Retina (tissue), 1 donor: Measurements from ENCODE around the gene ZDHHC17.
A peak's percentile ranks its signal among the peaks of the same experiment; 100 is the strongest.
"Not testable (repeated sequence)": the region's sequence is repeated elsewhere in the genome, so short reads cannot be mapped to it uniquely, and the experiment has no call there.

Experiments used
- DNase-seq: peaks from one replicate; pipeline ENCODE4 v3.0.0-alpha.2; 2016

The ZDHHC17 gene, protein sequence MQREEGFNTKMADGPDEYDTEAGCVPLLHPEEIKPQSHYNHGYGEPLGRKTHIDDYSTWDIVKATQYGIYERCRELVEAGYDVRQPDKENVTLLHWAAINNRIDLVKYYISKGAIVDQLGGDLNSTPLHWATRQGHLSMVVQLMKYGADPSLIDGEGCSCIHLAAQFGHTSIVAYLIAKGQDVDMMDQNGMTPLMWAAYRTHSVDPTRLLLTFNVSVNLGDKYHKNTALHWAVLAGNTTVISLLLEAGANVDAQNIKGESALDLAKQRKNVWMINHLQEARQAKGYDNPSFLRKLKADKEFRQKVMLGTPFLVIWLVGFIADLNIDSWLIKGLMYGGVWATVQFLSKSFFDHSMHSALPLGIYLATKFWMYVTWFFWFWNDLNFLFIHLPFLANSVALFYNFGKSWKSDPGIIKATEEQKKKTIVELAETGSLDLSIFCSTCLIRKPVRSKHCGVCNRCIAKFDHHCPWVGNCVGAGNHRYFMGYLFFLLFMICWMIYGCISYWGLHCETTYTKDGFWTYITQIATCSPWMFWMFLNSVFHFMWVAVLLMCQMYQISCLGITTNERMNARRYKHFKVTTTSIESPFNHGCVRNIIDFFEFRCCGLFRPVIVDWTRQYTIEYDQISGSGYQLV

DNA sequence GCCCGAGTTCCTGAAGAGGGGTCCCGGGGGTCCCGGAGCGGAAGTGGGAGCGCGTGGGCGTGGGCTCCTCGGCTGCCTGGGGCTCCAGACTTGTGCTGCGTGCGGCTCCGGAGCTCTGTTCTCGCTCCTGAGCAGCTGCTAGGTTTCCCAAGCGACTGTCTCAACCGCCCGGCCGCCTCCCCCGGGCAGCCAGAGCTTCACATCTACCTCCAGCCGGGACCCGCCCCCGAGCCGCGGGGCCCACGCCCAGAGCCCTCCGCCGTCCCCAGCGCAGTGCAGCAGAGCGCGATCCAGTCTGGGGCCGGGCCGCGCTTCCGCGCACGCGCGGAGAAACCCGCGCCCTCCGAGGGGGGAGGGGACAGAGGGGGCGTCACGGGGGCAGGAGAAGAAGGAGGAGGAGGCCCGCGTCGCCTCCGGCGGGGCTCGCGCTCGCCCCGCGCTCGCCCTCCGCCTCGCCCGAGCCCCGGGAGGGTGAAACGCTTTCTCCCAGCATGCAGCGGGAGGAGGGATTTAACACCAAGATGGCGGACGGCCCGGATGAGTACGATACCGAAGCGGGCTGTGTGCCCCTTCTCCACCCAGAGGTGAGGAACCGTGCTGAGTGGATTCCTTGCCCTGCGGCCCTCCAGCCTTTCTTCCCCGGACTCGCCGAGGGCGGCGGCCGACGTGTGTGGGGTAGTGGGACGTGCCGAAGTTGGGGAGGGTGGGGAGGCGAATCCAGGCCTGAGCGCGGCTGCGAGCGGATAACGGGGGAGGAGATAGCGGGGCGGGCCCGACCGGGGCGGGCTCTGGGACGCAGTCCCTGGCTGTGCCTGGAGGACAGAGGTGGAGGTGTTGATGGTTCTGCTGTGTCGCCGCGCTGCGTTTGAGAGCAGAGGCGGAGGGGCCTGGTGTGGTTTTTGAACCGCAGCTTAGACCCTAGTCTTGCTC, at the start of gene ZDHHC17:
Gene ZDHHC17 (plus strand): TSS at position 370 of the 930 bp plus-strand sequence. CDS start 122 bp downstream, at position 492.
- DNase-seq, result peak; percentile 95

DNA sequence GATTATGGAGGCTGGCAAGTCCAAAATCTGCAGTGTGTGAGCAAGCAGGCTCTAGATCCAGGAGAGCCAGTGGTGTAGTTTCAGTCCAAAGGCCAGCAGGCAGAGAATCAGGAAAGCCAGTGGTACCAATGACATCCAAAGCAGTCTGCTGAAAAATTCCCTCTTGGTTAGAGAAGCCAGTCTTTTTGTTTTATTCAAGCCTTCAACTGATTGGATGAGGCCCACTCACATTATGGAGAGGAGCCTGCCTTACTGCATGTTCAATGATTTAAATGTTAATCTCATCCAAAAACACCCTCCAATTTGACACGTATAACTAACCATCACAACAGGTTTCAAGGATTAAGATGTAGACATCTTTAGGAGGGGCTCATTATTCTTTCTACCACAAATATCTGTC, 49.5 kb upstream of the ZDHHC17 start:
- no peak for DNase-seq

DNA sequence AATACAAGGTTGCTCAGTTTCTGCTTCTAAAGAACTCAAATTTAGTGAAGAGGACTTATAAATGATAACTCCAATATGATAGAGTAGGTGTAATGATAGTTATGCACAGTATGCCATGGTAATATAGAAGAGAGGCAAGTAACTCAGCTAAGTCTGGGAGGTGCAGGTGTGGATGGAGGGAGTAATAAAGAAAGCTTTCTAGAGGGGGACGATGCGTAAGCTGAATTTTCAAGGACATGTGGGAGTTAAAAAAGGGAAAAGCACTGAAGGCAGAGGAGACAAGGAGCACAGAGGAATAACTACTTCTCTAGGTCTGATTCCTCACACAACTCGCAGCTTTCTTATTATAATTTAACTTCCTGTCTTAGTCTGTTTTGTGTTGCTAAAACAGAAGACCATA, 49.1 kb upstream of the ZDHHC17 start:
- no peak for DNase-seq

DNA sequence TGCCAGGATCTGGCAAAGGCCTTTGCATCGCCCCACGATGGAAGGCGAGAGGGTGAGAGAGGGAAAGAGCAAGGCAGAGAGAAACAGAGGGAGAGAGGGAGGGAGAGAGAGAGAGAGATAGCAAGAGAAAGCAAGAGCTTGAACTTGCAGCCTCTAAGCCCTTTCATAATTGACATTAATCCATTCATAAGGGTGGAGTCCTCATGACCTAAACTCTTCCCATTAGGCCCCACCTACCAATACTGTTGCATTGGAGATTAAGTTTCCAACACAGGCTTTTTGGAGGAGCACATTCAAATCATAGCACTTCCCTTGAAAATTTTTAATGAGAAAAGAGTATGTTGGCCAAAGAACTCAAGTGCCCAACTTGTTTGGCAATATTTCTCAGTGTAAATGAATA, 48.6 kb upstream of the ZDHHC17 start:
- no peak for DNase-seq

DNA sequence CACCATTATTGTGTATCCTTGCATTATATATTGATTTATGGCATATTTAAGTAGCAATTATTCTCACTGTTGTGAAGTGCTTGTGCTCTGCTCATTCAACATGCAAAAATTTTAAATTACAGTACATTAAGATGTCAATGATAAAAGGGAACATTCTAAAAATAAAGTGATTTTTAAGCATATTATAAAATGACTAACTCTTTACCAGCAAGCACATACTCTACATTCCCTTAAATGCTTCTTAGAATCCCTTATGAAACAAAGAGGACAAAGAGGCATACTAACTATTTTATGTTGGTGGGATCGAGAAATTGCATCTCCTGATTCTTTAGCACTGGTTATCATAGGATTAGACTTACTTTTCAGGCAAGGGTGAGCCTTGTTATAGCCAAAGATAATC, 46.6 kb upstream of the ZDHHC17 start:
- DNase-seq, result no peak

DNA sequence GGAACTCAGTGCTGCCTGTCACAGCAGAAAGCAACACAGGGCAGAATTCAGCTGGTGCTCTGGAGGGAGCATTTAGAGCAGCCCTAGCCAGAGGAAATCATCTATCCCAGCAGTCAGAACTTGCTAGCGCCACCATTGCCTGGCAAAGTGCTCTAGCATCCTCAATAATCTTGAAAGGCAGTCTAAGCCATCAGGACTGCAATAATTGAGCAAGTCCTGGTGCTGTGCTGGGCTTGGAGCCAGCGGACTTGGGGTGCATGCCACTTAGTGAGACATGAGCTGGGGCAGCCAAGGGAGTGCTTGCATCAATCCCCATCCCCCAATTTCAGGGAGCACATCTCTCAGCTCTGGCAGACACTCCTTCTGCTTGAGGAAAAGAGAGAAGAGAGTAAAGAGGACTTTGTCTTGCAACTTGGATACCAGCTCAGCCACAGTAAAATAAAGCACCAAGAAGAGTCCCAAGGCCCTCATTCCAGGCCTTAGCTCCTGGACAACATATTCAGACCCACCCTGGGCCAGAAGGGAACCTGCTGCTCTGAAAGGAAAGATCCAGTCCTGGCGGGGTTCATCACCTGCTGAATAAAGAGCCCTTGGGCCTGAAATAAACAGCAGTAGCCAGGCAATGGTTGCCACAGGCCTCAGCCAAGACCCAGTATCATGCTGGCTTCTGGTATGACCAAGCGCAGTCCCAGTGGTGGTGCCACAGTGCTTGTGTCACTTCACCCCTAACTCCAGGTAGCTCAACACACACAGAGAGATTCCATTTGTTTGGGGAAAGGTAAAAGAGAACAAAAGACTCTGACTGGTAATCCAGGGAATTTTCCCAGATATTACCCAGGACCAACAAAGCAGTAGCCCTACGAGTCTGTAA, 44.5 kb upstream of the ZDHHC17 start:
- no peak for DNase-seq

DNA sequence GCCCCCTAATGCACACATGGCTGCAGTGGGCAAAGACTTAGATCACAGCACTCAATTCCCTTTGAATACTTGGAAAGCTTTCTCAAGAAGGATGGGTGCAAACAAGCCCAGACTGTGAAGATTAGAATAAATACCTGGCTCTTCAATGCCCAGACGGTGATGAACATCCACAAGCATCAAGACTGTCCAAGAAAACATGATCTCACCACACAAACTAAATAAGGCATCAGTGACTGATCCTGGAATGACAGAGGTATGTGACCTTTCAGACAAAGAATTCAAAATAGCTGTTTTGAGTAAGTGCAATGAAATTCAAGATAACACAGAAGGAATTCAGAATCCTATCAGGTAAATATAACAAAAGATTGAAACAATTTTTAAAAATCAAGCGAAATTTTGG, 43.8 kb upstream of the ZDHHC17 start:
- DNase-seq, result no peak

DNA sequence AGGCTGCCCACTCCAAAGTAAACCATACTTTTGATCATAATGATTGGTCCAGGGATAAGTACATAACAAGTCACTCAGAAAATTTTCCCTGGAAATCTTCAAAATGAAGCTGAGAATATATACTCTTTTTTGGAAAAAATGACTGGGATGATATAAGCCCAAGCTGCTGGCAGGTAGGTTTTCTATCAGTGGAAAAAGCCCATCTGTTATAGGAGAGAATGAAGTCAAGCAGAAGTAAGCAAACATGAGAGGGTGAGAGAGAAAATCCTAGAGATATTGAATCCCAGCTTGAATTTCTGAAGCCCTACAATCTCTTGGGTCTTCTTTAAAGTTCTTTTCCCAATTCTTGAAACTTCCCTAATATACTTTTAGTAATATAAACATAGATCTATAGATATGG, 37.3 kb upstream of the ZDHHC17 start:
- no peak for DNase-seq

DNA sequence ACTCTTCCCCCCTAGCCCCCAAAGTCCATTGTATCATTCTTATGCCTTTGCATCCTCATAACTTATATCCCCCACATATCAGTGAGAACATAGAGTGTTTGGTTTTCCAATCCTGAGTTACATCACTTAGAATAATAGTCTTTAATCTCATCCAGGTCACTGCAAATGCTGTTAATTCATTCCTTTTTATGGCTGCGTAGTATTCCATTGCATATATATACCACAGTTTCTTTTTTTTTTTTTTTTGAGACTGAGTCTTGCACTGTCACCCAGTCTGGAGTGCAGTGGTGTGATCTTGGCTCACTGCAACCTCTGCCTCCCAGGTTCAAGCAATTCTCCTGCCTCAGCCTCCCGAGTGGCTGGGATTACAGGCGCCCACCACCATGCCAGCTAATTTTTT, 31.7 kb upstream of the ZDHHC17 start:
- not testable (repeated sequence) for DNase-seq

DNA sequence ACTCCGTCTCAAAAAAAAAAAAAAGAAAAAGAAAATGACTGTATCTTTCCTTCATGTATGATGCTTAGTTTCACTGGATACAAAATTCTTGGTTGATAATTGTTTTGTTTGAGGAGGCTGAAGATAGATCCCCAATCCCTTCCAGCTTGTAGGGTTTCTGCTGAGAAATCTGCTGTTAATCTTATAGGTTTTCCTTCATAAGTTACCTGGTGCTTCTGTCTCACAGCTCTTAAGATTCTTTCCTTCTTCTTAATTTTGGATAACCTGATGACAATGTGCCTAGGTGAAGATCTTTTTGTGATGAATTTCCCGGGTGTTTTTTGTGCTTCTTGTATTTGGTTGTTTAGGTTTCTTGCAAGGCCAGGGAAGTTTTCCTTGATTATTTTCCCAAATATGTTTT, 26.2 kb upstream of the ZDHHC17 start:
- DNase-seq, result not testable (repeated sequence)

DNA sequence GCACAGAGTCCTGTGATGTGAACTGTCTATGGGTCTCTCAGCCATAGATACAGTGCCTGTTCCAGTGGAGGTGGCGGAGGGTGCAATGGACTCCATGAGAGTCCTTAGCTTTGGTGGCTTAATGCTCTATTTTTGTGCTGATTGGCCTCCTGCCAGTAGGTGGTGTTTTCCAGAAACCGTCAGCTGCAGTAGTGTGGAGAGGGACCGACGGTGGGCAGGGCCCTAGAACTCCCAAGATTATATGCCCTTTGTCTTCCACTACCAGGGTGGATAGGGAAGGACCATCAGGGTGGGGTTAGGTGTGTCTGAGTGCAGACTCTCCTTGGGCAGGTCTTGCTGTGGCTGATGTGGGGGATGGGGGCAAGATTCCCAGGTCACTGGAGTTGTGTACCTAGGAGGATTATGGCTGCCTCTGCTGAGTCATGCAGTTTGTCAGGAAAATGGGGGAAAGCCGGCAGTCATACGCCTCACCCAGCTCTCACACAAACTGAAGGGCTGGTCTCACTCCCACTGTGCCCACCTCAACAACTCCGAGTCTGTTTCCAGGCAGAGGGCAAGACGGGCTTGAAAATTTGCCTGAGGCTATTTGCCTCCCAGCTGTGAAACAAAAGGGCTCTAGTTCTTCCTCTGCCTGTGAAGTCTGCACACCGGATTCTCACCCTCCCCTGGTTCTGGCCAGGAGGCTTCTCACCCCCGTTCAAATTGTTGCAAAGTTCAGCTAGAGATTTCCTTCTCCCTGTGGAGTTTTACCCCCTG, 24.9 kb upstream of the ZDHHC17 start:
- DNase-seq, result no peak

DNA sequence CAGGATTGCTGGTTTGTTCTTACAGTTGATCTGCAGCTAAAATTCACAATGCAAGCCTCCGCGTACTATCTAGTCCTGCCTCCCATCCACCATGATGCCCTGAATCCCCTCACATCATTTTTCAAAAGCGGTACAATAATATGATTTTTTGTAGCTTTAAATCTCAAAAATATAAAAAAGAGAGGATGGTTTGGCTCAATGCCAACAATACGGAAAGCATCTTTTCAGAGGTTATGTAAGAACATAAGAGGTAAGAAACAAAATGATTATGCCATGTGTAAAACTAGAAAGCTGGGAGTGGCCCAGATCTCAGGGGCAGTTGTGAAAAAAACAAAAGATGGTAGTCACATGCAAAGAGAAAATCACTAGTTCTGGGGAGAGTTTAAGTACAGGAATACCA, 24.0 kb upstream of the ZDHHC17 start:
- DNase-seq, result no peak

DNA sequence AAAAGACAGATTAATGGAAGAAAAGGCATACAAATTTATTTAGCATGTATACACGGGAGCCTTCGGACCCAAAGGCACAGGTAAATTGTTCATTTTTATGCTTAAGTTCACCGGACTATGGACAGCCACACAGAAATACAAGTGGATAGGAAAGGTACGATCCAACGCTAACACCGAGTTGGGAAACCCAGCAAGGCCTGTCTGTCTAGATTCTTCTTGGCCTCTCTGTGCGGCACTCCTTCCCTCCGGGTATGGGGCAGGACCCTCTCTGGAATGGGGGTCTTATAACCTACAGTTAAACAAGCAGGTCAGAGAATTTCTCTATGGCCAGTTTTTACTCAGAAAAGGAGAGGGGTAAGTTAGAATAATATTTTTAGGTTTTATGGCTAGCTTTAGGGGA, 23.4 kb upstream of the ZDHHC17 start:
- no peak for DNase-seq

DNA sequence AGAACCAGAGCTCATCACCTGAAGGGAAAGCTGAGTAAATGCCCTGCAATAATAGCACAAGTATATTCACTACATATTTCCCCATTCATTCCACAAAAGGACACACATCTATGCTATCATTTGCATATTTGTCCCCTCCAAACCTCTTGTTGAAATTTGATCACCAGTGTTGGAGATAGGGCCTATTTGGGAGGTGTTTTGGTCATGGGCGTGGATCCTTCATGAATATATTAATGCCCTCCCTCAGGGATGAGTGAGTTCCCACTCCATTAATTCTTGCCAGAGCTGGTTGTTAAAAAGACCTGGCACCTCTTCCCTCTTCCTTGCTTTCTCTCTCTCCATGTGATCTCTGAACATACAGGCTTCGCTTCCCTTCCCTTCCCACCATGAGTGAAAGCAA, 18.6 kb upstream of the ZDHHC17 start:
- DNase-seq, result no peak

DNA sequence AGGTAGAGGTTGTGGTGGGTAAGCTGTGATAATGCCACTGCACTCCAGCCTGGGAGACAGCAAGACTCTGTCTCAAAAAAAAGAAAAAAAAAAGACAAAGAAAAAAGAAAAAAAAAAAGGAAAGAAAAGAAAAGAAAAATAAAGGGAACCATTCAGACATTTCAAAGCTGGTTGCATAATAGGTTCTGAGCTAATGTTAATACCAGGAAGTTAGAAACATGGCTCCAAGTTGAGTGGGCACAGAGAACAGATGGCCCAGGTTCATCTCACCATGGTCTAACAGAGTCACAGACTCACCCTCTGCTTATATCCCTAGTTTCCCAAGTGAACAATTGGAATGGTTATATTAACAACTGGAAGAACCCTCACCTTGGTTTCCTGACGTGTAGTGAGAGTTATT, 17.4 kb upstream of the ZDHHC17 start:
- no peak for DNase-seq

DNA sequence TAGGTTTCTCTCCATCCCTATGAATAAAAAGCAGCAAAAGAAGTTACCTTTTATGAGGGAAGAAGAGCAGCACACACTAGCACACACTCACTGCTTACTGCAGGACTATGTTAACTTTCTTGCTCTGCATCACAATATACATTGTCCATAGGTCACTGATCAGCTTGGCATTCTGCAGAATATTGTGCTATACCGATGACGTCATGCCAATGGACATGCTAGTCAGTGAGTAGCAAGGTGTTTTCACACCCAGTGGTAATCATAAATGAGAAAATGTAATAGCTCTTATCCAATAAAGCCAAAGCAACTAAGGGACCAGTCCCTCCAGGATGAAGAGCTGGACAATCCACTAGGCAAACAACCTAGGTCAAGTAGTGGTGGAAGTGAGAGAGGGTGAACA, 16.7 kb upstream of the ZDHHC17 start:
- DNase-seq, result no peak

DNA sequence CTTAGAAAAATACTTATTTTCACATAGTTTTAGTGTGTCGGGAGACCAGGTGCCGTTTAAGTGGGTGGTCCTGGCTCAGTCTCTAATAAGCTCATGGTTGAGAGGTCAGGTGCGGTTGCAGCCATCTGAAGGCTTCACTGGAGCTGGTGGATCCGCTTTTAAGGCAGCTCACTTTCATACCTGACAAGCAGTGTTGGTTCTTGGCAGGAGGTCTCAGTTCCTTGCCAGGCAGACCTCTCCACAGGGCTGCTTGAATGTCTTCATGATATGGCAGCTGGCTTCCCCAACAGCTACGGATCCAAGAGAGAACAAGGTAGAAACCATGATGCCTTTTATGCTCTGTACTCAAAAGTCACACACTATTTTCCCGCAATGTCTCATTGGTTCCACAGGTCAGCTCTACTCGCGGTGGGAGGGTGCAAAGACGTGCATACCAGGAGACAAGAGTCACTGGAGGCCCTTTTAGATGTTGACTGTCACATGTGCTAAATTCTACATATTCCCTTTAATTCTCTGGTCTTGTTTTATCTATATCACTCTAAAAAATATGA, 8.0 kb upstream of the ZDHHC17 start:
- DNase-seq, result no peak

DNA sequence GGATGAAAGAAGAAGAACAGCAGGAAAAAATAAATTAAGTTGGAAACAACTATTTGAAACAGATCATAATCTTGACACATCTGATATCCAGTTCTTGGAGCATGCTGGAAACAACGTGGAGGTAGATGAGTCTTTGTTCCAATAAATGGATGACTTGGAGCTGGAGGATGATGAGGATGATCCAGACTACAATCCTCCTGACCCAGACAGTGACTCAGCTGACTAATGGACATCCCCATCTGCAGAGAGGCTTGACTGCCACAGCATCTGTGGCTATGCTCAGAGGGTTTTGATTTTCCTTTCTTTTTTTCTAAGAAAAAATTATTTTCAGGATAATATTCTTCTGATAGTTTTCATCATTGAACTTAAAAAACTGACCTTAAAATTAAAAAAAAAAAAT, 6.2 kb upstream of the ZDHHC17 start:
- no peak for DNase-seq

DNA sequence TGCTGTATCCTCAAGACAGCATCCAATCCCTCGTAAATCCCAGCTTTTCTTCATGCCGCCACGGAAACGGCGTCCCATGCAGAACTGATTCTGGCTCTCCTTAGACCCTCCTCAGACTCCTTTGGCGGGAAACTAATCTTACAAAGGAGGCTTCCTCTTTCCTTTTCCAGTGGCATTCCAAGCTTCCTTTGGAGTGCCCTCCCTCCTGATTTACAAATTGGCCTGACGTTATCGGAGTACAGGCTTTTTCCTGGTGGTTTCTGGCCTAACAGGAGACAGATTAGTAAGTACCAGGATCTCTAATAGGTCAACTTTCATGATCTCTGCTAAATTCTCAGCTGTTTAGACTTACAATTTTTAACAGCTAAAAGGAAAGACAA, 1.3 kb upstream of the ZDHHC17 start:
- peak; percentile 21 for DNase-seq

DNA sequence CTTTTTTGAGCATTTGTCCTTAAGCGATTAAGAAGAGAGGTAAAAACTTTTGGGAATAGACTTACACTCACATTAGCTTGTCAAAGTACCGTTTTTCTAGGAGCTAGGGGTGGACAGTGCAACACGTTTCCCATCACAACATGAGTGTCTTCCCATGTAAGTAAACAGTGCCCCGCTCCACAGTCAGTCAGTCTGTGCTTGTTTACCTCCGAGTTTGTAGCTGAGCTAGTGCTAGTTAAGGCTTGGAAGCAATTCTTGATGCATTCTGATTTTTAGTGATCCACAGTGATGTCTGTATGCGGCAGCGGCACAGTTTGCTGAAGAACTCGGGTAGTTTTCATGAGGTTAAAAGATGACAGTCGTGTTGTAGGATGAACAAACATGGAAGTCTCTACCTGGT, 941 bp downstream of the ZDHHC17 start:
- DNase-seq, result no peak

DNA sequence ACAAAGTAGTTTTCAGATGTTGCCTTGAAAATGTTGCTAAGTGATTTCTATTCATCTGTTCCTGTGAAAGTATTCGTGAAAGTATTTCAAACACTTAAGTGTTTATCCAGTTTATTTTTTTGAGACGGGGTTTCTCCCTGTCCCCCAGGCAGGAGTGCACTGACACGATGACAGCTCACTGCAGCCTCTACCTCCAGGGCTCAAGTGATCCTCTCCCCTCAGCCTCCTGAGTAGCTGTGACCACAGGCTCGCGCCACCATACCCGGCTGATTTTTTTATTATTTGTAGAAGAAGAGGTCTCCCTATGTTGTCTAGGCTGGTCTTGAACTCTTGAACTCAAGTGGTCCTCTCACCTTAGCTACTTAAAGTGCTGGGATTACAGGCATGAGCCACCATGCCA, 1.7 kb downstream of the ZDHHC17 start:
- peak; percentile 1 for DNase-seq
